HEK293T (cell line): ENCODE data around the gene RNF214.

ENCODE experiments used
- FOXA1 ChIP-seq: fragments of 450-650 bp; IDR thresholded peaks from 2 replicates; pipeline ENCODE4 v1.6.1; 2016; ENCODE audit warnings: mild to moderate bottlenecking
- FOXK2 ChIP-seq: fragments of 450-650 bp; IDR thresholded peaks from 2 replicates; pipeline ENCODE4 v1.6.1; 2016; ENCODE audit warnings: mild to moderate bottlenecking
- HDGF ChIP-seq: fragments of 450-650 bp; IDR thresholded peaks from 2 replicates; pipeline ENCODE4 v1.6.1; 2017; ENCODE audit warnings: antibody characterized with exemption, borderline replicate concordance
- SP1 ChIP-seq: fragments of 450-650 bp; IDR thresholded peaks from 2 replicates; pipeline ENCODE4 v1.6.1; 2017

- TF ChIP-seq FOXK2 (no peak), FOXA1 (no peak), HDGF (no peak), SP1 (no peak)
Observed at GRCh38 chr11:117251506-117251905, 19.0 kb downstream of the RNF214 start.
